ENCODE data around the gene CENPN.

DNA sequence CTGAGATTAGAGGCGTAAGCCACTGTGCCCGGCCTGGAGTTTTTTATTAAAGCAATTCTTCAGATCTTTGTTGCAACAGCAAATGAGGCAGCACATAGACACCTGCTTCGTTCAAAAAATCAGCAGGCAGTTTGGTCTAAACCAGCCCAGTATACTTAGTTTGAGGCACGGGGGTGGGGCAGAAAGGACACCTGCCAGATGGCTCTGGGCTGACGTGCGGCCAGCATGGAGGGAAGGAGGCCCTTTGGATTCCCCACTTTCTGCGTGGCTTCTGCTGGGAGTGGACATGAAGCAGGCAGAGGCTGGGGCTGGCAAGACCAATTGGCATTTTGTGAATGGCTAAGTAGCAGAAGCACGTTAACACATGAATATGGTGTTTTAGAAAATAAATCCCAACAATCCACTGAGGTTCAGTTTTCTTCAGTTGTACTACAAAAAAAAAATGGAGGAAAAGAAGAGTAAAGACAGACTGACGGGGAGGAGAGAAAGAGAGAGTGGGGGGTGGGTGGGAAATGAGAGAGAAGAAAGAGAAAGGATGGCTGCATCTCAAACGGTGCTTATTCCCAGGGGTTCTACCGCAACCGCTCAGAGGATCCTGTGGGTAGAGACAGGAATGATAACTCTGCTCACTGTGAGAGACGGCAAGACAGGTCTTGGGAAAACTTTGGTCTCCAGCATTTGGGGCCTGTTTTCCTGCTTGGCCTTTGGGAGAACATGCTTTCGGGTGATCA is 53.7 kb downstream of the CENPN start:
- no peak for TF ChIP-seq POLR2A (IDR thresholded peaks at IDR 0.05)
- TF ChIP-seq, protein P1, sequence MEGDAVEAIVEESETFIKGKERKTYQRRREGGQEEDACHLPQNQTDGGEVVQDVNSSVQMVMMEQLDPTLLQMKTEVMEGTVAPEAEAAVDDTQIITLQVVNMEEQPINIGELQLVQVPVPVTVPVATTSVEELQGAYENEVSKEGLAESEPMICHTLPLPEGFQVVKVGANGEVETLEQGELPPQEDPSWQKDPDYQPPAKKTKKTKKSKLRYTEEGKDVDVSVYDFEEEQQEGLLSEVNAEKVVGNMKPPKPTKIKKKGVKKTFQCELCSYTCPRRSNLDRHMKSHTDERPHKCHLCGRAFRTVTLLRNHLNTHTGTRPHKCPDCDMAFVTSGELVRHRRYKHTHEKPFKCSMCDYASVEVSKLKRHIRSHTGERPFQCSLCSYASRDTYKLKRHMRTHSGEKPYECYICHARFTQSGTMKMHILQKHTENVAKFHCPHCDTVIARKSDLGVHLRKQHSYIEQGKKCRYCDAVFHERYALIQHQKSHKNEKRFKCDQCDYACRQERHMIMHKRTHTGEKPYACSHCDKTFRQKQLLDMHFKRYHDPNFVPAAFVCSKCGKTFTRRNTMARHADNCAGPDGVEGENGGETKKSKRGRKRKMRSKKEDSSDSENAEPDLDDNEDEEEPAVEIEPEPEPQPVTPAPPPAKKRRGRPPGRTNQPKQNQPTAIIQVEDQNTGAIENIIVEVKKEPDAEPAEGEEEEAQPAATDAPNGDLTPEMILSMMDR (IDR thresholded peaks at IDR 0.05): no peak
- no peak for TF ChIP-seq POLR2AphosphoS5 (IDR thresholded peaks at IDR 0.05)
